Thymus (tissue), 11 donors: ENCODE measurements around the gene FN1. TPM values are rescaled to one million over a fixed set of nuclear protein-coding genes. Genes with fewer than 3 reads are reported as not detected.

Experiments
- DNase-seq, 9 donors: peaks; one replicate each; pipeline ENCODE4 v3.0.0-alpha.2; 2013; ENCODE audit warnings: low spot score in 9 of 9, low read depth in 6 of 9, missing footprints in 1 of 9
- H3K27ac ChIP-seq, 2 donors: one replicate each; pipeline ENCODE4 v1.5.1; 2013; ENCODE audit warnings: control low read depth in 1 of 2, low read depth in 1 of 2, low read length in 1 of 2, mild to moderate bottlenecking in 1 of 2, moderate library complexity in 1 of 2
- H3K27me3 ChIP-seq, 2 donors: one replicate each; pipeline ENCODE4 v1.5.1; 2013; ENCODE audit warnings: low read length in 1 of 2; ENCODE audit not compliant: control insufficient read depth in 2 of 2, insufficient read depth in 1 of 2
- H3K36me3 ChIP-seq, 2 donors: one replicate each; pipeline ENCODE4 v1.5.1; 2013; ENCODE audit warnings: low read length in 1 of 2, mild to moderate bottlenecking in 1 of 2, moderate library complexity in 1 of 2; ENCODE audit not compliant: control insufficient read depth in 2 of 2, insufficient read depth in 2 of 2
- H3K4me1 ChIP-seq, 2 donors: one replicate each; pipeline ENCODE4 v1.5.1; 2013; ENCODE audit warnings: low read length in 2 of 2; ENCODE audit not compliant: control insufficient read depth in 2 of 2, insufficient read depth in 2 of 2
- H3K4me3 ChIP-seq, 2 donors: one replicate each; pipeline ENCODE4 v1.5.1; 2013; ENCODE audit warnings: low read length in 2 of 2, control low read depth in 1 of 2, mild to moderate bottlenecking in 1 of 2
- H3K9me3 ChIP-seq, 2 donors: one replicate each; pipeline ENCODE4 v1.5.1; 2013; ENCODE audit warnings: low read length in 1 of 2, mild to moderate bottlenecking in 1 of 2; ENCODE audit not compliant: control insufficient read depth in 2 of 2, insufficient read depth in 1 of 2
- WGBS: extraction: QIAGEN DNeasy Blood & Tissue Kit; methylation state at CpG from one replicate; pipeline ENCODE4 v1.1.7; 2013; 5-methylcytosine and 5-hydroxymethylcytosine counted together
- polyA plus RNA-seq: library from polyadenylated mRNA; stranded (reverse); fragments of 200-250 nt; gene quantifications from one replicate; pipeline ENCODE4 v1.2.3, GENCODE V29; 2013
- total RNA-seq: library from RNA; stranded (reverse); fragments of 120-200 nt; gene quantifications from one replicate; pipeline ENCODE4 v1.2.4, GENCODE V29; 2013
- donor health status: healthy.

FN1 gene
- total and polyA plus RNA-seq, 2 donors, result 222 to 439 TPM

GRCh38 chr2:215375467-215375830, 60.4 kb downstream of the FN1 start:
- H3K4me3 ChIP-seq, result no peak overlapping the region
- peaks cover 0 to 2% of the 10 kb centered on the region in 2 donors for H3K36me3 ChIP-seq
- DNase-seq, result no peak
- H3K27me3 ChIP-seq, result no peaks in the 10 kb centered on the region
- H3K27ac ChIP-seq, result no peak overlapping the region
- H3K9me3 ChIP-seq, result no peaks in the 10 kb centered on the region
- no peaks in the 10 kb centered on the region for H3K4me1 ChIP-seq
- WGBS, result 98% methylated on average over 6 of the region's 6 CpGs

GRCh38 chr2:215374642-215375466, 61.0 kb downstream of the FN1 start:
- no peaks in the 10 kb centered on the region for H3K9me3 ChIP-seq
- H3K4me1 ChIP-seq, result no peaks in the 10 kb centered on the region
- H3K27ac ChIP-seq, result no peak overlapping the region
- 98% methylated on average over 10 of the region's 10 CpGs for WGBS
- no peak overlapping the region for H3K4me3 ChIP-seq
- H3K27me3 ChIP-seq, result no peaks in the 10 kb centered on the region
- DNase-seq, result no peak
- H3K36me3 ChIP-seq, result peaks cover 0 to 2% of the 10 kb centered on the region in 2 donors

GRCh38 chr2:215374002-215374401, 61.9 kb downstream of the FN1 start:
- H3K27ac ChIP-seq, result no peak overlapping the region
- H3K36me3 ChIP-seq, result peaks cover 0 to 2% of the 10 kb centered on the region in 2 donors
- 96% methylated on average over 1 of the region's 1 CpG for WGBS
- H3K27me3 ChIP-seq, result no peaks in the 10 kb centered on the region
- no peaks in the 10 kb centered on the region for H3K4me1 ChIP-seq
- H3K9me3 ChIP-seq, result no peaks in the 10 kb centered on the region
- no peak overlapping the region for H3K4me3 ChIP-seq
- no peak for DNase-seq

GRCh38 chr2:215372968-215373649, 62.8 kb downstream of the FN1 start:
- Histone ChIP-seq H3K4me3 (no peak overlapping the region), H3K9me3 (no peaks in the 10 kb centered on the region), H3K4me1 (no peaks in the 10 kb centered on the region), H3K27ac (no peak overlapping the region), H3K36me3 (peaks cover 0 to 2% of the 10 kb centered on the region in 2 donors), H3K27me3 (no peaks in the 10 kb centered on the region)
- DNase-seq, result no peak
- WGBS, result 97% methylated on average over 9 of the region's 9 CpGs

- H3K36me3 ChIP-seq, result peaks cover 0 to 2% of the 10 kb centered on the region in 2 donors
- WGBS, result 97% methylated on average over 14 of the region's 14 CpGs
- H3K27me3 ChIP-seq, result no peaks in the 10 kb centered on the region
Observed at GRCh38 chr2:215371915-215372897, 63.7 kb downstream of the FN1 start.

GRCh38 chr2:215370112-215370965, 65.5 kb downstream of the FN1 start:
- Histone ChIP-seq H3K27me3 (no peaks in the 10 kb centered on the region), H3K27ac (no peak overlapping the region), H3K4me3 (no peak overlapping the region), H3K9me3 (no peaks in the 10 kb centered on the region), H3K4me1 (no peaks in the 10 kb centered on the region), H3K36me3 (peaks cover 0 to 2% of the 10 kb centered on the region in 2 donors)
- DNase-seq, result no peak
- WGBS, result 89% methylated on average over 14 of the region's 14 CpGs

More at GRCh38 chr2:215371915-215372897, 63.7 kb downstream of the FN1 start:
- H3K4me1 ChIP-seq, result no peaks in the 10 kb centered on the region
- no peak overlapping the region for H3K27ac ChIP-seq
- no peak overlapping the region for H3K4me3 ChIP-seq
- H3K9me3 ChIP-seq, result no peaks in the 10 kb centered on the region
- no peak for DNase-seq

- 90% methylated on average over 3 of the region's 3 CpGs for WGBS
- no peak for DNase-seq
- no peak overlapping the region for H3K4me3 ChIP-seq
- no peaks in the 10 kb centered on the region for H3K4me1 ChIP-seq
- H3K36me3 ChIP-seq, result peaks cover 0 to 7% of the 10 kb centered on the region in 2 donors
- H3K9me3 ChIP-seq, result no peaks in the 10 kb centered on the region
- no peak overlapping the region for H3K27ac ChIP-seq
- no peaks in the 10 kb centered on the region for H3K27me3 ChIP-seq
Observed at GRCh38 chr2:215369181-215369760, 66.6 kb downstream of the FN1 start.

GRCh38 chr2:215368493-215368809, 67.4 kb downstream of the FN1 start:
- H3K4me3 ChIP-seq, result no peak overlapping the region
- no peak overlapping the region for H3K27ac ChIP-seq
- no peaks in the 10 kb centered on the region for H3K9me3 ChIP-seq
- H3K4me1 ChIP-seq, result no peaks in the 10 kb centered on the region
- no peaks in the 10 kb centered on the region for H3K27me3 ChIP-seq
- DNase-seq, result no peak
- H3K36me3 ChIP-seq, result peaks cover 0 to 11% of the 10 kb centered on the region in 2 donors
